Loucy (cell line): ENCODE measurements around the gene PSMB3.

Experiments
- CTCF ChIP-seq: fragments of 200-600 bp; sonication (generic); conservative IDR thresholded peaks from 2 replicates; pipeline ENCODE4 v1.5.1; 2014; ENCODE audit warnings: mild to moderate bottlenecking, antibody characterized with exemption, low read length
- EZH2phosphoT487 ChIP-seq: fragments of 200-600 bp; IDR thresholded peaks from 2 replicates; pipeline ENCODE4 v1.6.1; 2018; ENCODE audit warnings: antibody characterized with exemption, mild to moderate bottlenecking, moderate library complexity, borderline replicate concordance

- peak; percentile 89 for TF ChIP-seq CTCF
- no peak for TF ChIP-seq EZH2phosphoT487
Measured at GRCh38 chr17:38735161-38735997, 17.2 kb upstream of the PSMB3 start.
